Epithelial cell of proximal tubule (primary cell): ENCODE results near the gene ADARB2. TPM values are rescaled to one million over a fixed set of nuclear protein-coding genes. Genes with fewer than 3 reads are reported as not detected.

ENCODE experiments used
- DNase-seq: peaks from one replicate; pipeline ENCODE4 v3.0.0-alpha.2; 2011; ENCODE audit warnings: low read depth
- H3K4me3 ChIP-seq: 2 replicates; pipeline ENCODE4 v1.5.1; 2011; ENCODE audit warnings: low read depth, mild to moderate bottlenecking, low read length
- total RNA-seq: library from RNA; depleted of rRNA; stranded (reverse); fragments of >200 nt; gene quantifications from 2 replicates; pipeline ENCODE4 v1.2.3, GENCODE V29; 2015
- TF ChIP-seq, protein P1 (sequence below): conservative IDR thresholded peaks from 2 replicates; pipeline ENCODE4 v1.5.1; 2012; ENCODE audit warnings: low read depth, mild to moderate bottlenecking, low read length

ADARB2 gene
- total RNA-seq, 1 donor from 2014 or later = 0.63 TPM

DNA sequence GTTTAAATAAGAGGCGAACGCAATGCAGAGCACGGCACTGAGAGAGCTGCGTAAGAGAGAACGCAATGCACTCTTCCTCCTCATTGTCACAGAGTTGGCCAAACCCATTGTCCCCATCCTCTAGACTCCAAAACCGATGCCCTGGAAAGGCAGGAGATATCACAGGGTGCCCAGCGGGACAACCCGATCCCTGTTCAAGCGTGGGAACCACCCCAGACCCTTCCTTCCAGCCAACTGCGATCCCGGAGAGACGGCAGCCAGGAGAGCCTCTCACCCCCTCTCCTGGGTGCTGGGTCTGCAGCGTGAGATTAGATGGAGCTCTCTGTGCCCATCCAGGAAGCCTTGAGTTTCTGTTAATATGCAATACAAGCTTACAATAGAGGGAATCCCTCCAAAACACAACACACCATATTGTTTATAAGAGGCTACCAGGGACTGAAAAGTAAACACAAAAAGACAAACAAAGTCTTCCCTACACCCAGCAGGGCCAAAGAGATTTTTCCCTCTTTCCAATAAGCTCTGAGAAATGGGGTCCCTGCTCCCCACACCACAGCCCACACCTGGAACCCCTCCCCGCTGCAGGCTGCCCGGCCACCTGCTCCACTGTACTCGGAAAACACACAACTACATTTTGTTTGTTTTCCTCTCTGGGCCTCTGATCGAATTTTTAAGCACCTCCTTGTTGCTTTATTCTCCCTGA is 187.6 kb downstream of the ADARB2 start:
- TF ChIP-seq, protein P1, sequence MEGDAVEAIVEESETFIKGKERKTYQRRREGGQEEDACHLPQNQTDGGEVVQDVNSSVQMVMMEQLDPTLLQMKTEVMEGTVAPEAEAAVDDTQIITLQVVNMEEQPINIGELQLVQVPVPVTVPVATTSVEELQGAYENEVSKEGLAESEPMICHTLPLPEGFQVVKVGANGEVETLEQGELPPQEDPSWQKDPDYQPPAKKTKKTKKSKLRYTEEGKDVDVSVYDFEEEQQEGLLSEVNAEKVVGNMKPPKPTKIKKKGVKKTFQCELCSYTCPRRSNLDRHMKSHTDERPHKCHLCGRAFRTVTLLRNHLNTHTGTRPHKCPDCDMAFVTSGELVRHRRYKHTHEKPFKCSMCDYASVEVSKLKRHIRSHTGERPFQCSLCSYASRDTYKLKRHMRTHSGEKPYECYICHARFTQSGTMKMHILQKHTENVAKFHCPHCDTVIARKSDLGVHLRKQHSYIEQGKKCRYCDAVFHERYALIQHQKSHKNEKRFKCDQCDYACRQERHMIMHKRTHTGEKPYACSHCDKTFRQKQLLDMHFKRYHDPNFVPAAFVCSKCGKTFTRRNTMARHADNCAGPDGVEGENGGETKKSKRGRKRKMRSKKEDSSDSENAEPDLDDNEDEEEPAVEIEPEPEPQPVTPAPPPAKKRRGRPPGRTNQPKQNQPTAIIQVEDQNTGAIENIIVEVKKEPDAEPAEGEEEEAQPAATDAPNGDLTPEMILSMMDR = no peak
- no peak for DNase-seq
- no peak overlapping the region for H3K4me3 ChIP-seq

GRCh38 chr10:1548596-1548995 is 188.7 kb downstream of the ADARB2 start:
- TF ChIP-seq, protein P1 = no peak
- H3K4me3 ChIP-seq = no peak overlapping the region
- DNase-seq = no peak

DNA sequence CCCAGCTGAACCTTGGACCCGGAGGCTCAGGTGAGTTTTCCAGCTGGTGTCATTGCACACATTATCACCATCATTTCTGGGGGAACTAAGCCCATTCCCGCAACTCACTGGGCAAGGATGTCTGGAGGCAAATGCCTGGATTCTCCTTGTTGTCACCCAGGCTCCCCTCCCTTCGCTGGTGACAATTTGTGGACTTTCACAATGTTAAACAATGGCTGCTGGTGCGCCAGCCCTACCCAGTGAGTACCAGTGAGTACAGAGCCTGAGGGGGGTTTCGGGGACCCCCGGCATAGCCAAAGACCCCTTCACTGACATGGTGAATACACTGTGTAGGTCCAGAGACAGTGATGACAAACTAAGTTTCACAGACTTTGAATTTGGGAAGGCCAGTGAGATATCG is 189.2 kb downstream of the ADARB2 start:
- no peak overlapping the region for H3K4me3 ChIP-seq
- TF ChIP-seq, protein P1 = no peak
- DNase-seq = no peak

- H3K4me3 ChIP-seq = no peak overlapping the region
- TF ChIP-seq, protein P1 = no peak
- DNase-seq = no peak
Measured at GRCh38 chr10:1546431-1547110, 190.8 kb downstream of the ADARB2 start.

DNA sequence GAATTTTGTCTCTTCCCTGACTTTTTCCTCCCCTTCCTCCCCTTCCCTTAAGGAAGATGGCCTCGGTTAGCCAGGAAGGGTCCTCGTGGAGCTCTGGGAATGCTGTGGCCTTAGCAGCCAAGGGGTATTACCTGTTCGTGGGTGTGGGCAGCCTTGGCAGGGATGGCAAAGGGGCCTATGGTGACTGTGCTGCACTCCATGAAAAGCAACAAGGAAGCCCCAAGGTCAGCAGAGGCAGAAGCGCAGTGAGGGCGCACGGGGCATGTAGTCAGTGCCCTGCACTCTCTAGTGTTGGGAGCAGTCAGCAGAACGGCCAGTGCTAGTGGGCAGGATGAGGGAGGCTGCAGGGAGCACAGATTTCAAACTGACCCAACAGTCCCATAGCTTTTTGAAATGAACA is 191.8 kb downstream of the ADARB2 start:
- H3K4me3 ChIP-seq = no peak overlapping the region
- no peak for DNase-seq
- TF ChIP-seq, protein P1 = no peak

GRCh38 chr10:1544929-1545328 is 192.4 kb downstream of the ADARB2 start:
- no peak for DNase-seq
- TF ChIP-seq, protein P1 = no peak

More at GRCh38 chr10:1544929-1545328, 192.4 kb downstream of the ADARB2 start:
- H3K4me3 ChIP-seq = no peak overlapping the region
